ENCODE measurements around the gene KCTD16. TPM values are rescaled to one million over a fixed set of nuclear protein-coding genes. Genes with fewer than 3 reads are reported as not detected.

The KCTD16 gene
- total RNA-seq, 4 donors from 2014 or later, result under 0.01 to 1.7 (median 0.18) TPM

DNA sequence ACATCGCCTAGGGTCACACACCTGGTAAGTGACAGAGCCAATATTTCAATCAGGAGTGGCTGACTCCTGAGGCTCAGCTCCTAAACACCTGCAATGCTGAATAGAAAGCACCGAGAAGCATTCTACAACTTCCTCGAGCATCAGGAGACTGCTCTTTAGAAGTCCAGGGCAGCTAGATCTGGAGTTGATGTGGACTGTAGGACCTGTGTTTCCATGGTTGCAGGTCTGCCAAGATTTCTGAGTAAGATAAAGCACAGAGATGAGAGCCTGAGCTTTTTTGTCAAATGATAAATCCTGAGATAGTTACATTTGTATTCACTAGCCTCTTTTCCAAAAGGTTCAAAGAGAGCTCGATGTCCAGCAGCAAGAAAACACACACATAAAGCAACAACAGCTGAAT is 44.0 kb upstream of the KCTD16 start:
- no peak for DNase-seq
- Histone ChIP-seq H3K27me3 (no peaks in the 10 kb centered on the region), H3K4me3 (no peak overlapping the region), H3K4me1 (no peaks in the 10 kb centered on the region), H3K36me3 (no peaks in the 10 kb centered on the region), H3K27ac (no peak overlapping the region), H3K9me3 (no peaks in the 10 kb centered on the region)
- TF ChIP-seq POLR2A (IDR thresholded peaks at IDR 0.05), result no peak
- TF ChIP-seq, protein P1, sequence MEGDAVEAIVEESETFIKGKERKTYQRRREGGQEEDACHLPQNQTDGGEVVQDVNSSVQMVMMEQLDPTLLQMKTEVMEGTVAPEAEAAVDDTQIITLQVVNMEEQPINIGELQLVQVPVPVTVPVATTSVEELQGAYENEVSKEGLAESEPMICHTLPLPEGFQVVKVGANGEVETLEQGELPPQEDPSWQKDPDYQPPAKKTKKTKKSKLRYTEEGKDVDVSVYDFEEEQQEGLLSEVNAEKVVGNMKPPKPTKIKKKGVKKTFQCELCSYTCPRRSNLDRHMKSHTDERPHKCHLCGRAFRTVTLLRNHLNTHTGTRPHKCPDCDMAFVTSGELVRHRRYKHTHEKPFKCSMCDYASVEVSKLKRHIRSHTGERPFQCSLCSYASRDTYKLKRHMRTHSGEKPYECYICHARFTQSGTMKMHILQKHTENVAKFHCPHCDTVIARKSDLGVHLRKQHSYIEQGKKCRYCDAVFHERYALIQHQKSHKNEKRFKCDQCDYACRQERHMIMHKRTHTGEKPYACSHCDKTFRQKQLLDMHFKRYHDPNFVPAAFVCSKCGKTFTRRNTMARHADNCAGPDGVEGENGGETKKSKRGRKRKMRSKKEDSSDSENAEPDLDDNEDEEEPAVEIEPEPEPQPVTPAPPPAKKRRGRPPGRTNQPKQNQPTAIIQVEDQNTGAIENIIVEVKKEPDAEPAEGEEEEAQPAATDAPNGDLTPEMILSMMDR (IDR thresholded peaks at IDR 0.05), result no peak

DNA sequence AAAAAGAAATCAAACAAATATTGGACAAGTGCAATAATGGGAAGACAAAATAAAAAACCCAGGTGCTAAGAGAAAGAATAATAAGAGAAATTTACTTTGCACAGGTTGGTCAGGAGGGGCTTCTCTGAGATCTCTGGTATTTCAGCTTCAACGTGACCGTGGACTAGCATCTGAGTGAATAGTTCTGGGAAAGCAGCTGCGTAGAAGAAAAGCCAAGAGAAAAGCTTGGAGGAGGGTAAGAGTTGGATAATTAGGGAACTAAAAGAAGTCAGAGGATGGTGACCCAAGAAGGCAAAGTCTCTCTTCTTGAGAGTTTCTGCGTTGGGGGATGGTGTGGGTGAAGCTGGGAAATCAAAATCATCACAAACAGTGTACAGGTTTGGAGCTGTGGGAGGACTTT is 41.8 kb upstream of the KCTD16 start:
- H3K27me3 ChIP-seq, result no peaks in the 10 kb centered on the region
- no peaks in the 10 kb centered on the region for H3K36me3 ChIP-seq
- H3K9me3 ChIP-seq, result no peaks in the 10 kb centered on the region
- no peak overlapping the region for H3K27ac ChIP-seq
- no peaks in the 10 kb centered on the region for H3K4me1 ChIP-seq
- no peak overlapping the region for H3K4me3 ChIP-seq
- DNase-seq, result no peak
- TF ChIP-seq POLR2A (IDR thresholded peaks at IDR 0.05), result no peak
- TF ChIP-seq, protein P1 (IDR thresholded peaks at IDR 0.05), result no peak

DNA sequence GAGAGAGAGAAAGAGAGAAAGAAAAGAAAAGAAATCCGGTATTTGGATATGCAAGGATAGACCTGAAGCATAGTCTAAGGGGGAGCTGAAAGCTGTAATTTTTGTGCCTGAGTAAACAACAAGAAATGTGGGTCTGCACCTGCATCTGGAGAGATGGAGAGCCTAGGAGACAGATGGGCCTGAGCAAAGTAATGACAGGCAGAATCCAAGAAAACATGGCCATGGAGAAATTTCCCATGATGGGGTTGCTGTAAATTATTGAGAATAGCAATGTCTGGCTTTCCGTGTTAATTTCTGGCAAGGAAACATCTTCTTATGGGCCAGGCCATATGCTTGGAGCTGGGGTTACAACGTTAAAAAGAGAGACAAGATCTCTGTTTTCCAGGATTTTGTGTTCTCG is 40.4 kb upstream of the KCTD16 start:
- H3K36me3 ChIP-seq, result no peaks in the 10 kb centered on the region
- no peak overlapping the region for H3K27ac ChIP-seq
- TF ChIP-seq POLR2A (IDR thresholded peaks at IDR 0.05), result no peak
- TF ChIP-seq, protein P1 (IDR thresholded peaks at IDR 0.05), result no peak
- H3K4me3 ChIP-seq, result no peak overlapping the region
- H3K9me3 ChIP-seq, result no peaks in the 10 kb centered on the region
- no peak for DNase-seq
- no peaks in the 10 kb centered on the region for H3K27me3 ChIP-seq
- no peaks in the 10 kb centered on the region for H3K4me1 ChIP-seq

DNA sequence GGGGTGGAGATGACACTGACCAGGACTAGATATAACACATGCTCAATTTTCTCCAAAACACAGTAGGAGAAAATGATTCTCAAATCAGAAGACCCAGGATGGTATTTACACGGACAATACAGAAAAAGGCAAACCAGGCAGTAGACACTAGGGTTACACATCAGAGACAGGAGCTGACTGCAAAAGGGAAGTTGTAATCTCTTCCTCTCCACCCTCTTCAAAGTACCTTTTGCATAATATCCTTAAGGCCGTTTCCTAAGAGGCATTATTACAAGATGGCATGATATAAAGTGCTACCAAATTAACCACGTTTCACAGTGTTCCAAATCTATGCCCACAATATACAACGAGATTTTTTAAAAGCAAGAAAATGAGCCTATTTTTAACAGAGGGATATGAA is 39.4 kb upstream of the KCTD16 start:
- Histone ChIP-seq H3K4me1 (no peaks in the 10 kb centered on the region), H3K9me3 (no peaks in the 10 kb centered on the region), H3K27ac (no peak overlapping the region), H3K4me3 (no peak overlapping the region), H3K36me3 (no peaks in the 10 kb centered on the region), H3K27me3 (no peaks in the 10 kb centered on the region)
- DNase-seq, result no peak
- TF ChIP-seq, protein P1 (IDR thresholded peaks at IDR 0.05), result no peak
- no peak for TF ChIP-seq POLR2A (IDR thresholded peaks at IDR 0.05)

DNA sequence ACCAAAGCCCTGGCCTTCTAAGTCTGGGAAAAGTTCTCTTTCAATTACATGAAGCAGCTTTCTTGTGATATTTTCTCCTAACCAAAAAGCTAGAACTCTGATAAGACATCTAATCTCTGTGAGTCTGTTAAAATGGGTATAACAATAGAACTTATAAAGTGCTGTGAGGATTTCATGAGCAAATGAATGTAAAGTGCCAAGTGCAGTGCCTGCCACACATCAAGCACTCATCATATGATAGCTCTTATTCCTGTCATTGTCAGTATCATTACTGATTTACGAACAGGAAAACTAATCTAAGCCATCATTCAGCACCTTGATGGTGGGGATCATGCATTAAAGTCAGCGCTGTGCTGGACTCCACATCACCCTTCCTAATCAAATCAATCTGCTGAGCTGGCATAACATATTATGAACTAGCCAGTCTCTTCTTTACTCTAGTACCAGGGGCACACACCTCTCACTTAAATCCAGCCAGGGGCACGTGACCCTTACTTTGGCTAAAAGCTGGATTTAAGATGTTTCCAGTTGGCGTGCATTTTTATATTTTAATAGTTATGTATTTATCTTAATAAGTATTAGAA is 37.5 kb upstream of the KCTD16 start:
- no peaks in the 10 kb centered on the region for H3K27me3 ChIP-seq
- no peak for TF ChIP-seq POLR2A (IDR thresholded peaks at IDR 0.05)
- TF ChIP-seq, protein P1 (IDR thresholded peaks at IDR 0.05), result no peak
- no peaks in the 10 kb centered on the region for H3K9me3 ChIP-seq
- no peak overlapping the region for H3K27ac ChIP-seq
- no peak overlapping the region for H3K4me3 ChIP-seq
- no peaks in the 10 kb centered on the region for H3K36me3 ChIP-seq
- DNase-seq, result no peak
- no peaks in the 10 kb centered on the region for H3K4me1 ChIP-seq

Measured in Peyer's patch (tissue), 4 donors.